Measurements from ENCODE around the gene TAC4. TPM values are rescaled to one million over a fixed set of nuclear protein-coding genes. Genes with fewer than 3 reads are reported as not detected.

TAC4 gene
- total RNA-seq, 1 experiment from 2014 or later = not detected

GRCh38 chr17:49795372-49795771 lies 52.5 kb downstream of the TAC4 start:
- no peak for TF ChIP-seq CTCF (IDR thresholded peaks at IDR 0.05; ENCODE audit: unreplicated experiment)
- DNase-seq = no peak
- Mint-ChIP-seq H3K27ac (ENCODE audit: unreplicated experiment) (no peak overlapping the region), H3K27me3 (ENCODE audit: unreplicated experiment) (no peaks in the 10 kb centered on the region), H3K4me3 (ENCODE audit: low read depth, unreplicated experiment) (no peak overlapping the region), H3K36me3 (ENCODE audit: insufficient read depth, unreplicated experiment) (peaks cover 87% of the 10 kb centered on the region), H3K9me3 (ENCODE audit: low read depth, unreplicated experiment) (no peaks in the 10 kb centered on the region), H3K4me1 (ENCODE audit: low read depth, unreplicated experiment) (peaks cover under 1% of the 10 kb centered on the region)
- intact Hi-C loops (cut with micrococcal nuclease; ENCODE audit: unreplicated experiment) = no loop called here
- no TSS peak for BruUV-seq (replicated peaks)
- CTCF ChIA-PET = interaction anchor here (0.8 kb wide), 1 partner anchor 61 kb away, joined by 3 read pairs; no protein-coding TSS in a partner anchor

GRCh38 chr17:49793309-49793708 lies 54.6 kb downstream of the TAC4 start:
- H3K27me3 Mint-ChIP-seq (ENCODE audit: unreplicated experiment) = no peaks in the 10 kb centered on the region
- peaks cover 89% of the 10 kb centered on the region for H3K36me3 Mint-ChIP-seq (ENCODE audit: insufficient read depth, unreplicated experiment)
- CTCF ChIA-PET = interaction anchor here (0.6 to 0.7 kb wide), 4 partner anchors 15 to 120 kb away, joined by 3 to 6 read pairs (median 4); no protein-coding TSS in a partner anchor
- H3K4me1 Mint-ChIP-seq (ENCODE audit: low read depth, unreplicated experiment) = peaks cover 14% of the 10 kb centered on the region
- no TSS peak for BruUV-seq (replicated peaks)
- intact Hi-C loops (cut with micrococcal nuclease; ENCODE audit: unreplicated experiment) = no loop called here
- H3K4me3 Mint-ChIP-seq (ENCODE audit: low read depth, unreplicated experiment) = no peak overlapping the region
- DNase-seq = no peak
- no peak for TF ChIP-seq CTCF (IDR thresholded peaks at IDR 0.05; ENCODE audit: unreplicated experiment)
- no peak overlapping the region for H3K27ac Mint-ChIP-seq (ENCODE audit: unreplicated experiment)
- H3K9me3 Mint-ChIP-seq (ENCODE audit: low read depth, unreplicated experiment) = no peaks in the 10 kb centered on the region

- peak overlapping the region; percentile 91 for H3K4me3 Mint-ChIP-seq (ENCODE audit: low read depth, unreplicated experiment)
- CTCF ChIA-PET = interaction anchor here (0.5 to 1.4 kb wide), 2 partner anchors 112 to 207 kb away, joined by 3 to 4 read pairs; no protein-coding TSS in a partner anchor
- intact Hi-C loops (cut with micrococcal nuclease; ENCODE audit: unreplicated experiment) = no loop called here
- peaks cover 12% of the 10 kb centered on the region for H3K27me3 Mint-ChIP-seq (ENCODE audit: unreplicated experiment)
- no peak for TF ChIP-seq CTCF (IDR thresholded peaks at IDR 0.05; ENCODE audit: unreplicated experiment)
- peak overlapping the region; percentile 97 for H3K27ac Mint-ChIP-seq (ENCODE audit: unreplicated experiment)
- no peaks in the 10 kb centered on the region for H3K9me3 Mint-ChIP-seq (ENCODE audit: low read depth, unreplicated experiment)
- H3K36me3 Mint-ChIP-seq (ENCODE audit: insufficient read depth, unreplicated experiment) = peaks cover 71% of the 10 kb centered on the region
- DNase-seq = no peak
- no TSS peak for BruUV-seq (replicated peaks)
- H3K4me1 Mint-ChIP-seq (ENCODE audit: low read depth, unreplicated experiment) = peaks cover 25% of the 10 kb centered on the region
These were observed 58.7 kb downstream of the TAC4 start for GRCh38 chr17:49789243-49789578.

- peak; percentile 100 for DNase-seq
- CTCF ChIA-PET = interaction anchor here (1.0 to 1.7 kb wide), 3 partner anchors 10 to 208 kb away, joined by 3 to 6 read pairs (median 3); partner anchors contain the start of gene FAM117A
- Mint-ChIP-seq H3K9me3 (ENCODE audit: low read depth, unreplicated experiment) (no peaks in the 10 kb centered on the region), H3K27me3 (ENCODE audit: unreplicated experiment) (peaks cover 17% of the 10 kb centered on the region), H3K4me1 (ENCODE audit: low read depth, unreplicated experiment) (peaks cover 25% of the 10 kb centered on the region), H3K36me3 (ENCODE audit: insufficient read depth, unreplicated experiment) (peaks cover 65% of the 10 kb centered on the region), H3K27ac (ENCODE audit: unreplicated experiment) (peak within 1 kb of the TSS; percentile 97), H3K4me3 (ENCODE audit: low read depth, unreplicated experiment) (peak within 1 kb of the TSS; percentile 91)
- BruUV-seq (replicated peaks) = TSS peak; percentile 77
- no peak for TF ChIP-seq CTCF (IDR thresholded peaks at IDR 0.05; ENCODE audit: unreplicated experiment)
- intact Hi-C loops (cut with micrococcal nuclease; ENCODE audit: unreplicated experiment) = no loop called here
These were observed 59.2 kb downstream of the TAC4 start, which contains the start of gene KAT7 for GRCh38 chr17:49788478-49789242. Gene KAT7 (plus strand): TSS chr17:49788681. CDS start chr17:49788835, 154 bp downstream.

Other genes with a start within 250 kb of the TAC4 start
- gene SPOP, start 170.0 kb downstream of the TAC4 start, total RNA-seq (2022) = 79.0 and 79.9 TPM in 2 replicates
- gene SLC35B1, start 140.1 kb downstream of the TAC4 start, total RNA-seq (2022) = 117 and 127 TPM in 2 replicates
- gene FAM117A, start 83.9 kb downstream of the TAC4 start, total RNA-seq (2022) = 14.2 and 14.9 TPM in 2 replicates
- gene KAT7, start 59.4 kb downstream of the TAC4 start, total RNA-seq (2022) = 90.6 and 96.7 TPM in 2 replicates
- 2.4 and 2.5 TPM in 2 replicates for gene DLX4, start 121.1 kb upstream of the TAC4 start, total RNA-seq (2022)
- not detected in 2 replicates for gene DLX3, start 147.2 kb upstream of the TAC4 start, total RNA-seq (2022)
- 539 and 709 TPM in 2 replicates for gene ITGA3, start 208.0 kb upstream of the TAC4 start, total RNA-seq (2022)
- gene PDK2, start 247.3 kb upstream of the TAC4 start, total RNA-seq (2022) = 29.5 and 39.1 TPM in 2 replicates